Mucosa of stomach (tissue), 1 donor: Measurements from ENCODE around the gene UNCX.

Experiments
- H3K27me3 ChIP-seq: one replicate; pipeline ENCODE4 v1.7.0; 2013; ENCODE audit warnings: mild to moderate bottlenecking, low read length; ENCODE audit not compliant: control insufficient read depth, insufficient read depth
- H3K36me3 ChIP-seq: one replicate; pipeline ENCODE4 v1.7.0; 2013; ENCODE audit warnings: low read length; ENCODE audit not compliant: control insufficient read depth, insufficient read depth
- H3K4me1 ChIP-seq: one replicate; pipeline ENCODE4 v1.7.0; 2013; ENCODE audit warnings: mild to moderate bottlenecking, low read length; ENCODE audit not compliant: control insufficient read depth, insufficient read depth
- H3K4me3 ChIP-seq: one replicate; pipeline ENCODE4 v1.7.0; 2013; ENCODE audit warnings: low read length
- H3K9ac ChIP-seq: one replicate; pipeline ENCODE4 v1.7.0; 2013; ENCODE audit warnings: mild to moderate bottlenecking, low read length, moderate library complexity
- H3K9me3 ChIP-seq: one replicate; pipeline ENCODE4 v1.7.0; 2013; ENCODE audit warnings: mild to moderate bottlenecking, low read length, moderate library complexity; ENCODE audit not compliant: control insufficient read depth
- donor health status: Pancreatic carcinoma.

UNCX gene

GRCh38 chr7:1220000-1220726 lies 12.5 kb upstream of the UNCX start:
- H3K27me3 ChIP-seq: peaks cover 56% of the 10 kb centered on the region

GRCh38 chr7:1220977-1221745 lies 11.5 kb upstream of the UNCX start:
- H3K4me3 ChIP-seq: no peak overlapping the region
- no peak overlapping the region for H3K9ac ChIP-seq
- H3K27me3 ChIP-seq: peaks cover 66% of the 10 kb centered on the region

More at GRCh38 chr7:1220000-1220726, 12.5 kb upstream of the UNCX start:
- no peaks in the 10 kb centered on the region for H3K9me3 ChIP-seq
- H3K4me1 ChIP-seq: no peaks in the 10 kb centered on the region
- no peak overlapping the region for H3K4me3 ChIP-seq
- no peak overlapping the region for H3K9ac ChIP-seq
- H3K36me3 ChIP-seq: no peaks in the 10 kb centered on the region

DNA sequence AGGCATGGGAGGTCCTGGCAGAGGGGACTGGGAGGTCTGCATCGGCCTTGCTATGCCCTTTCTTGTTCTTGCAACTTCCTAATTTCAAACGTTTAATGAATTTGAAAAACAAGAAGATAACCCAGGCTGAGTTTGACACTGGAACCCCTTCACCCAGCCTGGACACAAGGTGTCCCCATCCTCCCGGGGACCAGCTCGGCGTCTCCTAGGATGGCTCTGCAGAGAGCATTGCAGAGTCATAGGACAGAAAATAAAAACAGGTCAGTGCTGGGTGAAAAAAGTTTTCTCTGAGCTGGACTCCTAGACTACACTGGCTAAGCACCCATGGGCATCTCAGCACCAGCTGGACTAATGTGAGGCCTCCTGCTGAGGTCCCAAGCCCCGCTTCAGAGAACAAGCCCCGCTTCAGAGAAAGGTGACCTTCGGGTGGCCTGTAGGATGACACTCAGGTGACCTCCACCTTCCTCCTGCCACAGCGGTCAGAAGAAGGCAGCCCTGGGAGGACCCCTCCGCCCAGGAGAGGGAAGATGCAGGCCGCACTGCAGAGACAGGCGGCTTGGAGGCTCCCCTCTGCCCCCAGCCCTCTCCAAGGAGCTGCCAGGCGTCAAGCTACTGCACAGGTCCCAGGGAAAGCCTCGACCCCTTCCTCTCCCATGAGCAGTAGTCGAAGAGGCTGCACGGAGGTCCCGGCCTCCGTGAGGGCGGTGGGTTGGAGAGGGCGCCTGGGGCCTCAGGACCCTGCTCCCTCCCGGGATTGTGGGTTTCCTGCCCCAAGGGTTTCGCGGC lies 9.3 kb upstream of the UNCX start:
- Histone ChIP-seq H3K36me3 (no peaks in the 10 kb centered on the region), H3K9me3 (no peaks in the 10 kb centered on the region), H3K9ac (no peak overlapping the region), H3K27me3 (peaks cover 88% of the 10 kb centered on the region), H3K4me3 (no peak overlapping the region), H3K4me1 (no peaks in the 10 kb centered on the region)

More at GRCh38 chr7:1220977-1221745, 11.5 kb upstream of the UNCX start:
- Histone ChIP-seq H3K4me1 (no peaks in the 10 kb centered on the region), H3K36me3 (no peaks in the 10 kb centered on the region), H3K9me3 (no peaks in the 10 kb centered on the region)

DNA sequence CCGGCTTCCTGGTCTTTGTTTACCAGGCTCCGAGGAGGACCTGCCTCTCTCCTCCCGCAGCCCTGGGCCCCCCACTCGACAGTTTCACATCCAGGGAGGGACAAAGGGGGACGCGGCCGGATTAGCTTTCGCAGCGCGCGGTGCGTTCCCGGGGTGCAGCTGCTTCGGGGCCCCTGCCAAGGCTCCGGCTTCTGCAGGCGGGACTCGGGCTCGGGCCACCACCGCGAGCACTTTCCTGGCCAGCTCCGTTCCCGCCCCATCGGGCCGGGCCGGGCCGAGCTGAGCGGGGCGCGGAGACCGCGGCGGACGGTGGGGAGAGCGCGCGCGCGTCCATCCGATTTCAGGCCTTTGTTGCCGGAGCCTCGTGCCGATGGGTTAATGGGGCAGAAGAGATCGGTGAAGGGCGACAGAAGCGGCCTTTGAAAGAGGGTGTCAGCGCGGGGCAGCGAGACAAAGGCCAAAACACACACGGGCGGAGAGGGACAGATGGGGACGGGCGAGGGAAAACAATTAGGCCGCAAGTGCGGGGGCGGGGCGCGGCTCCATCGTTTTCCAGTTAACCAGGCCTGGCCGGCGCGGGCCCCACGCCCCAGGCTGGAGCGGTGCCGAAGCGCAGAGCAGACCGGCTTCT lies 8.5 kb upstream of the UNCX start:
- Histone ChIP-seq H3K27me3 (peaks cover 89% of the 10 kb centered on the region), H3K36me3 (no peaks in the 10 kb centered on the region), H3K4me3 (no peak overlapping the region), H3K9me3 (no peaks in the 10 kb centered on the region), H3K4me1 (no peaks in the 10 kb centered on the region), H3K9ac (no peak overlapping the region)

DNA sequence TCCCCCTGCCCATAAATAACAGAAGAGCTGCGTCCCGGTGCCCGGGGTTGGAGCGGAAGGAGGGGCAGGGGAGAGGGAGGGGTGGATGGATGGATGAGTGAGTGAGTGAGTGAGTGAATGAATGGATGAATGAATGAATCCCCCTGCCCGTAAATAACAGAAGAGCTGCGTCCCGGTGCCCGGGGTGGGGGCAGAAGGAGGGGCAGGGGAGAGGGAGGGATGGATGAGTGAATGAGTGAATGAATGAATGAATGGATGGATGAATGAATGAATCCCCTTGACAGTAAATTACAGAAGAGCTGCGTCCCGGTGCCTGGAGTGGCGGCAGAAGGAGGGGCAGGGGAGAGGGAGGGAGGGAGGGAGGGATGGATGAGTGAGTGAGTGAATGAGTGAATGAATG lies 7.6 kb upstream of the UNCX start:
- Histone ChIP-seq H3K36me3 (no peaks in the 10 kb centered on the region), H3K4me3 (no peak overlapping the region), H3K9ac (no peak overlapping the region), H3K4me1 (no peaks in the 10 kb centered on the region), H3K27me3 (peaks cover 88% of the 10 kb centered on the region), H3K9me3 (no peaks in the 10 kb centered on the region)

GRCh38 chr7:1225441-1226185 lies 7.1 kb upstream of the UNCX start:
- H3K27me3 ChIP-seq: peaks cover 87% of the 10 kb centered on the region

DNA sequence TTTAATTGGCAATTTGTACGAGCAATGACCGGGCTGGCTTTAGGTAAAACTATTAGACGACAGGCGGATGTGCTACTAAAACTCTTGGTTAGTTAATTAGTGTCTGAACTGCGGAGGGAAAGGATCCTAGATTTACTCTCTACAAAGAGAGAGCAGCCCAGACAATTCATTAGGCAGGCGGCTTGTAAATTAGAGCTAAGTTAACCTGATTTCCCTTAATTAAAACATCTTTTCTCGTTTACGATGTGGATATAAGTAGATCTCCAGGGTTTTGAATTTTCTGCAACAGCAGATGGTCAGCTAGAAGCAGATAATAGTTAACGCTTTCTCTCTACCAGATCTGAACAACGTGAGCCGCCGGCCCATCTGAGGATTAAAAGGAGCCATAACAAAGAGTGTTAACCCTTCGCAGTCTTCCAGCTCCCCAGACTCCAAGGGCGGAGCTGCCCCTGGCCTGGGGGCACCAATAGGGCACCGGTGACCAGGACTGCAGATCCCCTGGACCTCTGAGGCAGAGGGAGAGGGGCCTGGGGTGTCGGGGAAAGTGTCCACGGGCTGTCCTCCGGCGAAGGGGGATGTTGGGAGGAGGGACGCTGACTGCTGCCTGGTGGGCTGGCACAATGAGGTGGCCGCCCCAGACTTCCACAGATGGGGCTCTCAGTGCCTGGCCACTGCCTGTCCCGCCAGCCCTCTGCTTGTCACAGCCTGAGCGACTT lies 6.3 kb upstream of the UNCX start:
- Histone ChIP-seq H3K9ac (no peak overlapping the region), H3K27me3 (peaks cover 89% of the 10 kb centered on the region)

More at GRCh38 chr7:1225441-1226185, 7.1 kb upstream of the UNCX start:
- Histone ChIP-seq H3K4me3 (no peak overlapping the region), H3K9ac (no peak overlapping the region), H3K4me1 (no peaks in the 10 kb centered on the region), H3K9me3 (no peaks in the 10 kb centered on the region), H3K36me3 (no peaks in the 10 kb centered on the region)

DNA sequence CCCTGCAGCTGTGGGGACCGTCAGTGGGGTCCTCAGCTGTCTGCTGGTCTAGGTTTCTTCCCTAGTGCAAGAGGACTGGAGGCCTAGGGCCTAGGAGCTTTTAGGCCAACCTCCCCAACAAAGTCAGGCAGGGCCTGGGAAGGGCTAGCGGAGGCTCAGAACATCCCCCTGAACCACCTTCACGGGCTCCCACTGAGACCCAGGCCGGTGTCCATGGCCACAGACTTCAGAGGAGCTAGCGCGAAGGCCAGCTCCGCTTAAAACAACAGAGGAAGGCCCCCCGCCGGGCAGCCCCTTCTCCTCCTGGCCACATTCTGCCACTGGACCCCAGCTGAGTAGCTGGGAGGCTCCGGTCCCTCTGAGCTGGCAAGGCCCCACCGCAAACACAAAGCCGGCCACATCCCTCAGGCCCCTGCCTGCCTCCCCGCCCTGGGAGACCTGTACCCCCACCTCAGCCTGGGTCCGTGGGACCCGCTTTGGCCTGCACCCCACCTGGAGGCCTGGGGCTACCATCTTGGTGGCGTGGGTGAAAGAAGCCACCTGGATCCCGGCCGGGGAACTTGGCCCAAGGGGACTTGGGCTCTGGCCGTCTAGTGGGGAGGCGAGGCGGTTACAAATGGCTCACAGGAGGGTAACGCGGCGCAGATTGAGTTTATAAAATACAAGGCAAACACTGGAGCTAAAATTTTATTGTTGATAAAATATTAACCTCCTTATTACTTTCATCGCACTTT lies 5.4 kb upstream of the UNCX start:
- no peaks in the 10 kb centered on the region for H3K9me3 ChIP-seq
- H3K4me3 ChIP-seq: no peak overlapping the region
- no peaks in the 10 kb centered on the region for H3K4me1 ChIP-seq
- H3K9ac ChIP-seq: no peak overlapping the region
- peaks cover 91% of the 10 kb centered on the region for H3K27me3 ChIP-seq
- no peaks in the 10 kb centered on the region for H3K36me3 ChIP-seq

More for the DNA sequence above, 6.3 kb upstream of the UNCX start:
- no peaks in the 10 kb centered on the region for H3K4me1 ChIP-seq
- H3K36me3 ChIP-seq: no peaks in the 10 kb centered on the region
- no peaks in the 10 kb centered on the region for H3K9me3 ChIP-seq
- no peak overlapping the region for H3K4me3 ChIP-seq

GRCh38 chr7:1227814-1228544 lies 4.7 kb upstream of the UNCX start:
- Histone ChIP-seq H3K9me3 (no peaks in the 10 kb centered on the region), H3K4me3 (no peak overlapping the region), H3K9ac (no peak overlapping the region), H3K27me3 (peaks cover 89% of the 10 kb centered on the region), H3K4me1 (no peaks in the 10 kb centered on the region), H3K36me3 (no peaks in the 10 kb centered on the region)
